T-helper 1 cell treated with Interleukin-12 subunit alpha and Interleukin-12 subunit beta and Interleukin-4 antibody, amounts not matched to agents 30 μg/mL and 1 μg/mL, for 36 hours (primary cell): ENCODE results near the gene MAML2.
A peak's percentile ranks its signal among the peaks of the same experiment; 100 is the strongest.

ENCODE experiments used
- H3K27ac Mint-ChIP-seq: one replicate; pipeline ENCODE4 v1.8.0; 2021; ENCODE audit warnings: mild to moderate bottlenecking, mixed read lengths
- H3K27me3 Mint-ChIP-seq: one replicate; pipeline ENCODE4 v1.8.0; 2021; ENCODE audit warnings: low read depth, mixed read lengths
- H3K36me3 Mint-ChIP-seq: one replicate; pipeline ENCODE4 v1.8.0; 2021; ENCODE audit warnings: low read depth, mixed read lengths
- H3K4me1 Mint-ChIP-seq: one replicate; pipeline ENCODE4 v1.8.0; 2021; ENCODE audit warnings: low read depth, mixed read lengths
- H3K4me3 Mint-ChIP-seq: one replicate; pipeline ENCODE4 v1.8.0; 2021; ENCODE audit warnings: mild to moderate bottlenecking, moderate library complexity, mixed read lengths
- H3K9me3 Mint-ChIP-seq: one replicate; pipeline ENCODE4 v1.8.0; 2021; ENCODE audit warnings: mixed read lengths

Gene MAML2

DNA sequence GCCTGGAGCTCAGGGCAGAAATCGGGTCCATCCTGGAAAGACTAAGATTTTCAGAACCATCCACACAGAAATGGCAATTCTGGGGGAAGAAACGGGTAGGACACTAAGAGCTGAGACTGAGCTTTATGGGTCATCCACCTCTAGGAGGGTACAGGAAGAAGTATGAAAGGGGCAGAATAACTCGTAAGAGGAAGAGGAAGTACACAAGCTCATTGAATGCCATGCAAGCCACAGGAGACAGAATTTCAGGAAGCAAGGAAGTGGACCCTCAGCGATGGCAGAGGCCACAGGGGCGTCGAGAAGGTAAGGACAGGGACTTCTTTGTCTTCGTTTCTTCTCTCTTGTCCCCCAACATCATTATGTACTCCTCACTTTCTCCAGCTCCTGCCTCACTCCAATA, 169.6 kb downstream of the MAML2 start:
- no peaks in the 10 kb centered on the region for H3K9me3 Mint-ChIP-seq
- no peaks in the 10 kb centered on the region for H3K27me3 Mint-ChIP-seq
- H3K27ac Mint-ChIP-seq, result no peak overlapping the region
- H3K4me1 Mint-ChIP-seq, result peaks cover 22% of the 10 kb centered on the region
- no peak overlapping the region for H3K4me3 Mint-ChIP-seq
- peaks cover 13% of the 10 kb centered on the region for H3K36me3 Mint-ChIP-seq

DNA sequence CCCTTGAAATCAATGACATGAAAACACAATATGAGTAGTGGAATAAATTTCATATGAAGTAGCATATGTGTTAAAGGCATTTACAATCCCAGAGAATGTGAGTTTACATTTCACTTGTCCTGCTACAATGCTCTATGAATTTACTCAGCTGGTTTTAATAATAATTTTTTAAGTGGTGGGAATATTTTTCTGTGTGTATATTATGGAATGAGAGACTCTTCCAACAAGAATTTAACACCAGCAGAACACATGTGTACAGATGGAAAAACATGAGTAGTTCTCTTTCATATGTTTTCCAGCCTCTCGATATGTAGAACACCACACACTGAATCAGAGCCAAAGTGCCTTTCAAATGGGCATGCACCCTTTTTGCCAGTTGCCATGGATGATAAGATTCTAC, 170.4 kb downstream of the MAML2 start:
- Mint-ChIP-seq H3K36me3 (peaks cover 13% of the 10 kb centered on the region), H3K9me3 (no peaks in the 10 kb centered on the region), H3K4me1 (peaks cover 22% of the 10 kb centered on the region)

GRCh38 chr11:96169250-96169649, 173.7 kb downstream of the MAML2 start:
- peaks cover 32% of the 10 kb centered on the region for H3K4me1 Mint-ChIP-seq

More for the DNA sequence above, 170.4 kb downstream of the MAML2 start:
- no peaks in the 10 kb centered on the region for H3K27me3 Mint-ChIP-seq
- no peak overlapping the region for H3K27ac Mint-ChIP-seq
- no peak overlapping the region for H3K4me3 Mint-ChIP-seq

DNA sequence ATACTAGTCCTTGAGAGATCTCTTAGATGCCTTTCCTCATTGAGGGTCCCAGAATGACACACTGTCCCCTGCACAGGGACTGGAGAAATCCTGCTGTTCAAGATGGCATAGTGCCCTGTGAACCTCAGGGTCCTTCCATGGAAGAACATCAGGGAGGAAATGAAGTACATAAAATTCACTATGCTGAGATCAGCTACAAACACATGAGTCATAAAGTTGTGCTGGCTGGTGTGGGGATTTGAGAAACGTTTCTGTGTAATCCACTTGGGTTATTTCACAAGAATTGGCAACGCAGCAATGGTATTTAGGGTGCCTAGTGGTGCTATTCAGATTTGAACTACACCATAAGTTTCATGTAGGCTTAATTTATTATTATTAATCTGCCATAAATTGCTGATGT, 174.4 kb downstream of the MAML2 start:
- H3K27ac Mint-ChIP-seq, result no peak overlapping the region
- peaks cover 27% of the 10 kb centered on the region for H3K4me1 Mint-ChIP-seq
- H3K27me3 Mint-ChIP-seq, result no peaks in the 10 kb centered on the region

More at GRCh38 chr11:96169250-96169649, 173.7 kb downstream of the MAML2 start:
- Mint-ChIP-seq H3K27me3 (no peaks in the 10 kb centered on the region), H3K27ac (no peak overlapping the region), H3K9me3 (no peaks in the 10 kb centered on the region), H3K36me3 (peaks cover 13% of the 10 kb centered on the region), H3K4me3 (no peak overlapping the region)

GRCh38 chr11:96167787-96168186, 175.2 kb downstream of the MAML2 start:
- H3K4me3 Mint-ChIP-seq, result no peak overlapping the region

More for the DNA sequence above, 174.4 kb downstream of the MAML2 start:
- Mint-ChIP-seq H3K9me3 (no peaks in the 10 kb centered on the region), H3K4me3 (no peak overlapping the region), H3K36me3 (peaks cover 12% of the 10 kb centered on the region)

GRCh38 chr11:96167203-96167758, 175.7 kb downstream of the MAML2 start:
- Mint-ChIP-seq H3K4me3 (no peak overlapping the region), H3K27me3 (no peaks in the 10 kb centered on the region), H3K4me1 (peaks cover 18% of the 10 kb centered on the region), H3K36me3 (peaks cover 7% of the 10 kb centered on the region), H3K9me3 (no peaks in the 10 kb centered on the region), H3K27ac (no peak overlapping the region)

More at GRCh38 chr11:96167787-96168186, 175.2 kb downstream of the MAML2 start:
- H3K9me3 Mint-ChIP-seq, result no peaks in the 10 kb centered on the region
- peaks cover 19% of the 10 kb centered on the region for H3K4me1 Mint-ChIP-seq
- no peak overlapping the region for H3K27ac Mint-ChIP-seq
- H3K36me3 Mint-ChIP-seq, result peaks cover 7% of the 10 kb centered on the region
- no peaks in the 10 kb centered on the region for H3K27me3 Mint-ChIP-seq

DNA sequence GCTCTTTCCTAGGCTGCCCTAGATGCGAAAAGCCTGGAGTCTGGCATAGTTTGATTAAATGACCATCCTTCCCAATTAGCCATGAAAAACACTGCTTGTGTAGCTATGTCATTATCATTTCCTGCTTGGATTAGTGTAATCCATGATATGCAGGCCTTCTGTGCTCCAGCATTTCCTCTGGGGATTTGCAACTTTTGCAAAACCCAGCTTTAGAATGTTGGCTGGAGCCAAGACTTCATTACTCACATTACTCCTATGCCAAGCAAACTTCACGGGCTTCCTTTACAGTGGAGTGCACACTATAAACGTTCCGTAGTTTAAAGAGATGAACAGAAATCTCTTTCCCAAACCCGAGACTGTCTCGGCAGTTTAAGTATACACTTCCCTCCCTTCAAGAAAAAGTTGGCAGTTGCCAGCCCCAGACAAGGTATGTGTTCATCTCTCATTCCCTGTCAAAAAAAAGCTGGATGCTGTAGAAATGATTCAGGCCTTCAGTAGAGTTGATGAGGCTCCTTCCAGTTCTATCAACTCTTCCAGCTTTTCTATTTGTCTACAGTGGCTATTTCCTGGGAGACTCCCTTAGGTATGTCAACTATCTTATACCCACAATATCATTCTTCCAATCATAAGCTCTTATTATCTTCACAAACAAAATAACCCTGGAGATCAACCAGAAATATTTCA, 180.0 kb downstream of the MAML2 start:
- peaks cover 17% of the 10 kb centered on the region for H3K4me1 Mint-ChIP-seq
- H3K9me3 Mint-ChIP-seq, result no peaks in the 10 kb centered on the region
- H3K27ac Mint-ChIP-seq, result no peak overlapping the region
- peaks cover 7% of the 10 kb centered on the region for H3K36me3 Mint-ChIP-seq
- H3K4me3 Mint-ChIP-seq, result no peak overlapping the region
- H3K27me3 Mint-ChIP-seq, result no peaks in the 10 kb centered on the region

- Mint-ChIP-seq H3K9me3 (no peaks in the 10 kb centered on the region), H3K27me3 (no peaks in the 10 kb centered on the region), H3K36me3 (peaks cover 7% of the 10 kb centered on the region), H3K4me1 (peaks cover 22% of the 10 kb centered on the region), H3K4me3 (no peak overlapping the region), H3K27ac (no peak overlapping the region)
These were observed 181.5 kb downstream of the MAML2 start for GRCh38 chr11:96161307-96162089.

- peaks cover 7% of the 10 kb centered on the region for H3K36me3 Mint-ChIP-seq
- no peaks in the 10 kb centered on the region for H3K9me3 Mint-ChIP-seq
- peaks cover 27% of the 10 kb centered on the region for H3K4me1 Mint-ChIP-seq
- no peak overlapping the region for H3K27ac Mint-ChIP-seq
- H3K4me3 Mint-ChIP-seq, result no peak overlapping the region
- no peaks in the 10 kb centered on the region for H3K27me3 Mint-ChIP-seq
These were observed 182.2 kb downstream of the MAML2 start for GRCh38 chr11:96160732-96161306.

DNA sequence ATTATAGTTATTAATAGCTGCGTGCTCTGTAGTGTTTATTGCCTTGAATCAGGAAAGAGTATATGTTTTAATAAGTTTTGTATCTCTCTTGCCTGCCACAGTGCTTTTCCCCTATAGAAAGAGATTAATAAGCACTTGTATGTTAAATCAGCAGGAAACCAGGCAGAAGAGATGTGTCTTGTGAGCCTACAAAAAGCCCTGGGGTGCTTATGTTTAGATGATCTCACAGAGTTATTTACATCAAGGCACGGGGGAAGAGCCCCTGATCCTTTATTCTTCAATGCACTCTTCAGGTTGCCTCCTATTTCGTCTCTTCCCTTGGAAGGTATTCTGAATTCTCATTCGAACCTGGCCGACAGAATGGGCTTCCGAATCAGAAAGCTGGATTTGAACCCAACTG, 183.0 kb downstream of the MAML2 start:
- Mint-ChIP-seq H3K27me3 (no peaks in the 10 kb centered on the region), H3K4me1 (peaks cover 32% of the 10 kb centered on the region), H3K4me3 (no peak overlapping the region), H3K36me3 (peaks cover 7% of the 10 kb centered on the region), H3K9me3 (no peaks in the 10 kb centered on the region), H3K27ac (no peak overlapping the region)

DNA sequence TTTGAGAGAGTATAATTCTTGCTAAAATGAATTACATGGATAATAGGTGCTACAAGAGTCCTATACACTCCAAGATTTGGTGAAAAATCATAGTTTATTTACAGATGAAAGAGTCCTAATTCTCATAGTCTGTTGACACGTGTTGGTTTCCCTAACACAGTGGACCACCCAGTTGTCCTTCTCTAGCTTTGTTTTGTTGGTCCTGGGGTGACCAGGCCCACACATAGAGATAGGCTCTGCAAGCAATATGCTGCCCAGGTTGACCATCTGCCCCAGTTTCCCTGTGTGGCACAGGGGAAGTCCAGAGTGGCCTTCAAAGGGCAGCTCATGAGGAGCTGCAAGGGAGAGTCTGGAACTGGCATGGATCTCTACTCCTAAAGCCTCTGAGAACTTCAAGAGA, 184.9 kb downstream of the MAML2 start:
- Mint-ChIP-seq H3K4me1 (peaks cover 39% of the 10 kb centered on the region), H3K27me3 (no peaks in the 10 kb centered on the region)

DNA sequence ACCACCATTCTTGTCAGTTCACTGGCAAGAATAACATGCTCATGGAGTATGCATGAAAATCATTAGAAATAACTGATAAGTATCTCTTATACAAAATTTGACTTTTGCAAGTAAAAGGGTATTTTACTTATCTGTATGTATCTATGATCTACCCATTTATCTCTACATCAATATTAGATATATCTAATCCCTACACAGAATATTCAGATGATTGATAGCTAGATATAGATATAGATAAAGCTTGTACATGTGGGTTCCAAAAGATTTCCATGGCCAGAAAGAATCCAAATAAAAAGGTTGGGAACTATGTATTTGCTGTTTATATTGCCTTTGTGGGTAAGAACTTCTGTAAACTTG, 185.5 kb downstream of the MAML2 start:
- no peaks in the 10 kb centered on the region for H3K27me3 Mint-ChIP-seq
- peaks cover 41% of the 10 kb centered on the region for H3K4me1 Mint-ChIP-seq
- peak overlapping the region; percentile 97 for H3K27ac Mint-ChIP-seq
- H3K4me3 Mint-ChIP-seq, result no peak overlapping the region
- H3K9me3 Mint-ChIP-seq, result no peaks in the 10 kb centered on the region
- H3K36me3 Mint-ChIP-seq, result no peaks in the 10 kb centered on the region

More for the DNA sequence above, 184.9 kb downstream of the MAML2 start:
- Mint-ChIP-seq H3K27ac (no peak overlapping the region), H3K36me3 (no peaks in the 10 kb centered on the region), H3K9me3 (no peaks in the 10 kb centered on the region), H3K4me3 (no peak overlapping the region)

- H3K4me1 Mint-ChIP-seq, result peaks cover 40% of the 10 kb centered on the region
These were observed 186.6 kb downstream of the MAML2 start for GRCh38 chr11:96156379-96156722.

DNA sequence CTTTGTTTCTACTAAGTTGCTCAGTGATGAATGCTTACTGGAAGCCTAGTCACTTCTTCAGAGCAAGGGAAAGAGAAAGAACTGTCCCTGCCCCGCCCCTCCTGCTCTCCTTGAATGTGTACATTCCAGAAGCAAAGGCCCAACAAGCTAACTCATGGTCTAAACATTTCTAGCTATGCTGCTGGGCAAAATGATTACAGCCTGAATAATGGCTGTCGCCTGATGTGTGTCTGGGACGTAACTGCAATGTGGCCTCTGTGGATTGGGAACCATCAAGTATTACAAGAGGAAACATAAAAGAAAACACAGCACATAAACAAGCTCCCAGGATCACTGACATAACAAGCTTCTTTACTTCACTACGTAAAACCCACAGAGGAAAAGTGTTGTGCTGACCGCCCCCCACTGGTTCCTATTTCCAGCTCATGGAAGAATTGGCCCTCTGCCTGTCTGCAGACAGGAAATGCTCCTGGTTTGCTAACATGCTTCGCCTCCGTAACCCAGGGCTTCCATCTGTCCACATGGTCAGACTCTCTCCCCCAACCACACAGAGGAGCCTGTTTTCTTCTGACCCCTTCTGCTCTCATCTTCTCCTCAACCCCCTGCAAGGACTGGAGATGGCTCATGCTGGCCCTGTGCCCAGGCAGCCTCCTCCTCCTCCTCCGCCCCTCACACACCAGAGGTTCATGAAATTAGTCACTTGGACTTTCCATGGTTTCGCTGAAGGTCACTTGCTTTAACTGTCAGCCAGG, 187.2 kb downstream of the MAML2 start:
- Mint-ChIP-seq H3K4me1 (peaks cover 40% of the 10 kb centered on the region), H3K36me3 (no peaks in the 10 kb centered on the region), H3K9me3 (no peaks in the 10 kb centered on the region), H3K4me3 (peak overlapping the region; percentile 75), H3K27me3 (no peaks in the 10 kb centered on the region), H3K27ac (peak overlapping the region; percentile 97)

More at GRCh38 chr11:96156379-96156722, 186.6 kb downstream of the MAML2 start:
- Mint-ChIP-seq H3K4me3 (peak overlapping the region; percentile 75), H3K36me3 (no peaks in the 10 kb centered on the region), H3K27ac (peak overlapping the region; percentile 97), H3K9me3 (no peaks in the 10 kb centered on the region), H3K27me3 (no peaks in the 10 kb centered on the region)
